Measurements from ENCODE around the gene RPL29.

GRCh38 chr3:52006820-52007133, 11.1 kb upstream of the RPL29 start:
- no peak for TF ChIP-seq TAF1 (IDR thresholded peaks at IDR 0.05; ENCODE audit: low read depth, low read length)
- TF ChIP-seq POLR2AphosphoS5 (IDR thresholded peaks at IDR 0.05; ENCODE audit: low read depth, low read length), result no peak
- TF ChIP-seq POLR2A (IDR thresholded peaks at IDR 0.05; ENCODE audit: low read depth, low read length), result no peak
- no peak for TF ChIP-seq SPI1 (IDR thresholded peaks at IDR 0.05; ENCODE audit: low read depth, low read length)
